Liver (tissue), 9 donors: ENCODE results near the gene C8G. TPM values are rescaled to one million over a fixed set of nuclear protein-coding genes. Genes with fewer than 3 reads are reported as not detected.

ENCODE experiments used
- DNase-seq: peaks from one replicate; pipeline ENCODE4 v3.0.0-alpha.2; 2017; ENCODE audit warnings: low spot score
- H3K27ac ChIP-seq, 2 donors: one replicate each; pipeline ENCODE4 v1.7.0; 2013; ENCODE audit warnings: inconsistent platforms in 2 of 2, low read length in 2 of 2, control low read depth in 1 of 2, low read depth in 1 of 2, mild to moderate bottlenecking in 1 of 2
- H3K27me3 ChIP-seq, 4 donors: one replicate each; pipeline versions ENCODE4 v1.6.1 to v1.7.0; 2013; ENCODE audit warnings: low read length in 3 of 4, inconsistent platforms in 1 of 4, mild to moderate bottlenecking in 1 of 4, moderate library complexity in 1 of 4; ENCODE audit not compliant: control insufficient read depth in 4 of 4, insufficient read depth in 4 of 4
- H3K36me3 ChIP-seq, 4 donors: one replicate each; pipeline versions ENCODE4 v1.6.1 to v1.7.0; 2013; ENCODE audit warnings: low read length in 3 of 4, mild to moderate bottlenecking in 3 of 4, low read depth in 1 of 4, moderate library complexity in 1 of 4; ENCODE audit not compliant: control insufficient read depth in 4 of 4, insufficient read depth in 3 of 4
- H3K4me1 ChIP-seq, 4 donors: one replicate each; pipeline versions ENCODE4 v1.6.1 to v1.7.0; 2013; ENCODE audit warnings: low read length in 3 of 4, mild to moderate bottlenecking in 3 of 4, moderate library complexity in 1 of 4; ENCODE audit not compliant: control insufficient read depth in 4 of 4, insufficient read depth in 4 of 4
- H3K4me3 ChIP-seq, 3 donors: one replicate each; pipeline versions ENCODE4 v1.6.1 to v1.7.0; 2013; ENCODE audit warnings: low read length in 3 of 3, control low read depth in 1 of 3, low read depth in 1 of 3, mild to moderate bottlenecking in 1 of 3
- H3K9ac ChIP-seq, 2 donors: one replicate each; pipeline ENCODE4 v1.7.0; 2013; ENCODE audit warnings: low read length in 2 of 2, mild to moderate bottlenecking in 2 of 2, moderate library complexity in 2 of 2, control low read depth in 1 of 2, low read depth in 1 of 2
- H3K9me3 ChIP-seq, 4 donors: one replicate each; pipeline versions ENCODE4 v1.6.1 to v1.7.0; 2013; ENCODE audit warnings: low read length in 3 of 4; ENCODE audit not compliant: control insufficient read depth in 4 of 4
- EGR1 ChIP-seq, 2 donors: IDR thresholded peaks; 2 replicates each; pipeline ENCODE4 v1.6.1; 2016 to 2018; ENCODE audit warnings: antibody characterized with exemption in 2 of 2, low read depth in 2 of 2
- FOXA1 ChIP-seq: IDR thresholded peaks from 2 replicates; pipeline ENCODE4 v1.6.1; 2016; ENCODE audit warnings: antibody characterized with exemption
- FOXA2 ChIP-seq: IDR thresholded peaks from 2 replicates; pipeline ENCODE4 v1.6.1; 2016; ENCODE audit warnings: antibody characterized with exemption
- GABPA ChIP-seq, 2 donors: IDR thresholded peaks in 1 of 2; conservative IDR thresholded peaks in 1 of 2; 2 replicates each; pipeline ENCODE4 v1.6.1; 2016; ENCODE audit warnings: antibody characterized with exemption in 2 of 2, mild to moderate bottlenecking in 1 of 2, moderate library complexity in 1 of 2
- HNF4A ChIP-seq, 2 donors: conservative IDR thresholded peaks; 2 replicates each; pipeline ENCODE4 v1.6.1; 2016; ENCODE audit warnings: antibody characterized with exemption in 2 of 2, mild to moderate bottlenecking in 2 of 2
- HNF4G ChIP-seq: IDR thresholded peaks from 2 replicates; pipeline ENCODE4 v1.6.1; 2016; ENCODE audit warnings: antibody characterized with exemption
- JUND ChIP-seq, 2 donors: IDR thresholded peaks; 2 replicates each; pipeline ENCODE4 v1.6.1; 2016; ENCODE audit warnings: antibody characterized with exemption in 2 of 2
- NR2F2 ChIP-seq: IDR thresholded peaks from 2 replicates; pipeline ENCODE4 v1.6.1; 2016; ENCODE audit warnings: antibody characterized with exemption
- RAD21 ChIP-seq, 2 donors: IDR thresholded peaks; 2 replicates each; pipeline ENCODE4 v1.6.1; 2016; ENCODE audit warnings: antibody characterized with exemption in 2 of 2, mild to moderate bottlenecking in 2 of 2
- RXRA ChIP-seq, 2 donors: IDR thresholded peaks; 2 replicates each; pipeline ENCODE4 v1.6.1; 2017 to 2018; ENCODE audit warnings: antibody characterized with exemption in 2 of 2, mild to moderate bottlenecking in 1 of 2
- SP1 ChIP-seq: IDR thresholded peaks from 2 replicates; pipeline ENCODE4 v1.6.1; 2018; ENCODE audit warnings: antibody characterized with exemption, mild to moderate bottlenecking
- TAF1 ChIP-seq: conservative IDR thresholded peaks from 2 replicates; pipeline ENCODE4 v1.6.1; 2016; ENCODE audit warnings: antibody characterized with exemption, mild to moderate bottlenecking
- YY1 ChIP-seq: IDR thresholded peaks from 2 replicates; pipeline ENCODE4 v1.6.1; 2016; ENCODE audit warnings: antibody characterized with exemption, mild to moderate bottlenecking
- WGBS: extraction: QIAGEN DNeasy Blood & Tissue Kit; methylation state at CpG from one replicate; pipeline ENCODE4 v1.1.7; 2013; 5-methylcytosine and 5-hydroxymethylcytosine counted together
- polyA plus RNA-seq, 2 donors: library from polyadenylated mRNA; stranded (reverse) in 1 of 2; unstranded in 1 of 2; fragments of 200-250 nt in 1 of 2; fragments of >200 nt in 1 of 2; fragmentation: Nextera tagmentation in 1 of 2; extraction: Ambion mirVana in 1 of 2; gene quantifications; one replicate each; pipeline versions ENCODE4 v1.2.1 to v1.2.3, GENCODE V29; 2013 to 2015
- total RNA-seq, 2 donors: library from RNA; depleted of rRNA; stranded (reverse); fragments of >200 nt; gene quantifications; one replicate each; pipeline ENCODE4 v1.2.3, GENCODE V29; 2014
- TF ChIP-seq, protein P1 (sequence below): fragments of 150-350 bp; IDR thresholded peaks from 2 replicates; pipeline ENCODE4 v1.5.1; 2017; ENCODE audit warnings: improper control_type of control experiment, low read depth, low read length; ENCODE audit not compliant: missing input control
- TF ChIP-seq, protein P2 (sequence below): IDR thresholded peaks from 2 replicates; pipeline ENCODE4 v1.6.1; 2016; ENCODE audit warnings: antibody characterized with exemption
- TF ChIP-seq, protein P3 (sequence below): IDR thresholded peaks from 2 replicates; pipeline ENCODE4 v1.6.1; 2016; ENCODE audit warnings: antibody characterized with exemption
- TF ChIP-seq, protein P4 (sequence below): IDR thresholded peaks from 2 replicates; pipeline ENCODE4 v1.6.1; 2016; ENCODE audit warnings: antibody characterized with exemption
- TF ChIP-seq, protein P5 (sequence below): IDR thresholded peaks from 2 replicates; pipeline ENCODE4 v1.6.1; 2016; ENCODE audit warnings: antibody characterized with exemption, mild to moderate bottlenecking
- donor health status: healthy.
- donor health status: healthy.
- donor health status: healthy.
- donor health status: healthy.
- donor health status: healthy.

The C8G gene
- total and polyA plus RNA-seq, 4 donors, result 25.1 to 1,117 (median 607) TPM

DNA sequence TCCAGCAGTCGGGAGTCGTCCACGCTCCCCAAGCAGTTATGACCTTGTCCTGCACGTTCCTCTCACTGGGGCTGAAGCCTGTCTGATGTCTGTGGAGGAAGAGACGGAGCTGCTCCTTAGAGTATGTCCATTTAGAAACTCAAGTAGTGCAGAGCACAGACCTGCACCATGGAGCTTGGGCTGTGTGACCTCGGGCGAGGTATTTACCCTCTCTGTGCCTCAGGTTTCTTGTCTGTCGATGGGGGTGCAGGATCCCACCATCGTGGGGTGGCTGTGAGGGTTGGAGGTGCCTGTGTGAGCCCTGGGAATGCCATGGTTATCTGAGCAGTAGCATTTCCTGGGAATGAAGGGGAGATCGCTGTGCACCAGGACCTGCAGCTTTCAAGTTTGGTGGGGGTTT, 44.5 kb upstream of the C8G start:
- no peaks in the 10 kb centered on the region for H3K9me3 ChIP-seq
- H3K4me3 ChIP-seq, result no peak overlapping the region
- H3K9ac ChIP-seq, result no peak overlapping the region
- TF ChIP-seq, protein P1, sequence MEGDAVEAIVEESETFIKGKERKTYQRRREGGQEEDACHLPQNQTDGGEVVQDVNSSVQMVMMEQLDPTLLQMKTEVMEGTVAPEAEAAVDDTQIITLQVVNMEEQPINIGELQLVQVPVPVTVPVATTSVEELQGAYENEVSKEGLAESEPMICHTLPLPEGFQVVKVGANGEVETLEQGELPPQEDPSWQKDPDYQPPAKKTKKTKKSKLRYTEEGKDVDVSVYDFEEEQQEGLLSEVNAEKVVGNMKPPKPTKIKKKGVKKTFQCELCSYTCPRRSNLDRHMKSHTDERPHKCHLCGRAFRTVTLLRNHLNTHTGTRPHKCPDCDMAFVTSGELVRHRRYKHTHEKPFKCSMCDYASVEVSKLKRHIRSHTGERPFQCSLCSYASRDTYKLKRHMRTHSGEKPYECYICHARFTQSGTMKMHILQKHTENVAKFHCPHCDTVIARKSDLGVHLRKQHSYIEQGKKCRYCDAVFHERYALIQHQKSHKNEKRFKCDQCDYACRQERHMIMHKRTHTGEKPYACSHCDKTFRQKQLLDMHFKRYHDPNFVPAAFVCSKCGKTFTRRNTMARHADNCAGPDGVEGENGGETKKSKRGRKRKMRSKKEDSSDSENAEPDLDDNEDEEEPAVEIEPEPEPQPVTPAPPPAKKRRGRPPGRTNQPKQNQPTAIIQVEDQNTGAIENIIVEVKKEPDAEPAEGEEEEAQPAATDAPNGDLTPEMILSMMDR, result no peak
- TF ChIP-seq NR2F2 (no peak), TAF1 (no peak), YY1 (no peak), GABPA (IDR thresholded peaks at IDR 0.05 in 1 of 2, conservative IDR thresholded peaks at IDR 0.05 in 1 of 2) (no peak), SP1 (no peak), HNF4A (conservative IDR thresholded peaks at IDR 0.05) (no peak), HNF4G (no peak), FOXA2 (no peak), EGR1 (IDR thresholded peaks at IDR 0.05; ENCODE audit: low read depth in 2 of 2) (no peak), JUND (IDR thresholded peaks at IDR 0.05) (no peak), FOXA1 (no peak), RAD21 (IDR thresholded peaks at IDR 0.05) (no peak), RXRA (IDR thresholded peaks at IDR 0.05) (no peak)
- TF ChIP-seq, protein P2, sequence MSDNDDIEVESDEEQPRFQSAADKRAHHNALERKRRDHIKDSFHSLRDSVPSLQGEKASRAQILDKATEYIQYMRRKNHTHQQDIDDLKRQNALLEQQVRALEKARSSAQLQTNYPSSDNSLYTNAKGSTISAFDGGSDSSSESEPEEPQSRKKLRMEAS, result no peak
- TF ChIP-seq, protein P3, sequence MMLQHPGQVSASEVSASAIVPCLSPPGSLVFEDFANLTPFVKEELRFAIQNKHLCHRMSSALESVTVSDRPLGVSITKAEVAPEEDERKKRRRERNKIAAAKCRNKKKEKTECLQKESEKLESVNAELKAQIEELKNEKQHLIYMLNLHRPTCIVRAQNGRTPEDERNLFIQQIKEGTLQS, result no peak
- TF ChIP-seq, protein P4, sequence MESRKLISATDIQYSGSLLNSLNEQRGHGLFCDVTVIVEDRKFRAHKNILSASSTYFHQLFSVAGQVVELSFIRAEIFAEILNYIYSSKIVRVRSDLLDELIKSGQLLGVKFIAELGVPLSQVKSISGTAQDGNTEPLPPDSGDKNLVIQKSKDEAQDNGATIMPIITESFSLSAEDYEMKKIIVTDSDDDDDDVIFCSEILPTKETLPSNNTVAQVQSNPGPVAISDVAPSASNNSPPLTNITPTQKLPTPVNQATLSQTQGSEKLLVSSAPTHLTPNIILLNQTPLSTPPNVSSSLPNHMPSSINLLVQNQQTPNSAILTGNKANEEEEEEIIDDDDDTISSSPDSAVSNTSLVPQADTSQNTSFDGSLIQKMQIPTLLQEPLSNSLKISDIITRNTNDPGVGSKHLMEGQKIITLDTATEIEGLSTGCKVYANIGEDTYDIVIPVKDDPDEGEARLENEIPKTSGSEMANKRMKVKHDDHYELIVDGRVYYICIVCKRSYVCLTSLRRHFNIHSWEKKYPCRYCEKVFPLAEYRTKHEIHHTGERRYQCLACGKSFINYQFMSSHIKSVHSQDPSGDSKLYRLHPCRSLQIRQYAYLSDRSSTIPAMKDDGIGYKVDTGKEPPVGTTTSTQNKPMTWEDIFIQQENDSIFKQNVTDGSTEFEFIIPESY, result no peak
- TF ChIP-seq, protein P5, sequence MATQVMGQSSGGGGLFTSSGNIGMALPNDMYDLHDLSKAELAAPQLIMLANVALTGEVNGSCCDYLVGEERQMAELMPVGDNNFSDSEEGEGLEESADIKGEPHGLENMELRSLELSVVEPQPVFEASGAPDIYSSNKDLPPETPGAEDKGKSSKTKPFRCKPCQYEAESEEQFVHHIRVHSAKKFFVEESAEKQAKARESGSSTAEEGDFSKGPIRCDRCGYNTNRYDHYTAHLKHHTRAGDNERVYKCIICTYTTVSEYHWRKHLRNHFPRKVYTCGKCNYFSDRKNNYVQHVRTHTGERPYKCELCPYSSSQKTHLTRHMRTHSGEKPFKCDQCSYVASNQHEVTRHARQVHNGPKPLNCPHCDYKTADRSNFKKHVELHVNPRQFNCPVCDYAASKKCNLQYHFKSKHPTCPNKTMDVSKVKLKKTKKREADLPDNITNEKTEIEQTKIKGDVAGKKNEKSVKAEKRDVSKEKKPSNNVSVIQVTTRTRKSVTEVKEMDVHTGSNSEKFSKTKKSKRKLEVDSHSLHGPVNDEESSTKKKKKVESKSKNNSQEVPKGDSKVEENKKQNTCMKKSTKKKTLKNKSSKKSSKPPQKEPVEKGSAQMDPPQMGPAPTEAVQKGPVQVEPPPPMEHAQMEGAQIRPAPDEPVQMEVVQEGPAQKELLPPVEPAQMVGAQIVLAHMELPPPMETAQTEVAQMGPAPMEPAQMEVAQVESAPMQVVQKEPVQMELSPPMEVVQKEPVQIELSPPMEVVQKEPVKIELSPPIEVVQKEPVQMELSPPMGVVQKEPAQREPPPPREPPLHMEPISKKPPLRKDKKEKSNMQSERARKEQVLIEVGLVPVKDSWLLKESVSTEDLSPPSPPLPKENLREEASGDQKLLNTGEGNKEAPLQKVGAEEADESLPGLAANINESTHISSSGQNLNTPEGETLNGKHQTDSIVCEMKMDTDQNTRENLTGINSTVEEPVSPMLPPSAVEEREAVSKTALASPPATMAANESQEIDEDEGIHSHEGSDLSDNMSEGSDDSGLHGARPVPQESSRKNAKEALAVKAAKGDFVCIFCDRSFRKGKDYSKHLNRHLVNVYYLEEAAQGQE, result no peak
- DNase-seq, result no peak
- WGBS, result 94% methylated on average over 10 of the region's 10 CpGs
- peaks cover 0 to 14% (median 9%) of the 10 kb centered on the region in 4 donors for H3K36me3 ChIP-seq
- peak overlapping the region in 1 of 2 donors; percentile 94 for H3K27ac ChIP-seq
- H3K4me1 ChIP-seq, result peaks cover 12 to 31% (median 20%) of the 10 kb centered on the region in 4 donors
- no peaks in the 10 kb centered on the region for H3K27me3 ChIP-seq
